HG02642 (cell line): Measurements from ENCODE around the gene BNIP5.

Experiments
- ATAC-seq: cut with Tn5 transposase; IDR thresholded peaks from one replicate; pipeline ENCODE4 v1.9.1; 2021; ENCODE audit warnings: mild to moderate bottlenecking; ENCODE audit not compliant: unreplicated experiment, poor library complexity

Gene BNIP5

GRCh38 chr6:36336779-36337241, at the start of gene BNIP5:
BNIP5 (minus strand) TSS chr6:36336888; CDS start chr6:36330690, 6,198 bp downstream.
- no peak for ATAC-seq

DNA sequence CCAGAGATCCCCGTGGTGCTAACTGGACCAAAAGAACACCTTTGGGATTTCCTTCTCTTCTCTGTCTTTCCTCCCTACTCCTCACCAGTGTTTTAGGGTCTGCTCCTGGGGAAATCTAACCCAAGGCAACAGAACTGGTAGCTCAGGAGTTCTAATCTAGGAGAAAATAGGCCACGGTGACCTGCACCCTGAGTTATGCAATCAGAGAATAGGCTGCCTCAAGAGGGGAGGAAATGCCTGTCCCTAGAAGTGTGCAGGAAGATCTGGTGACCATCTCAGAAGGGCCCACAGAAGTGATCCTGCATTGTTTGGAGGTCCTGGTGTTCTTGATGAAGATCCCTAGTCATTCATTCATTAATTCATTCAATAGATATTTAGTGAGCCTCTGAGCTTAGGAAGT, 47.4 kb upstream of the BNIP5 start:
- ATAC-seq = no peak

- ATAC-seq = no peak
Measured at GRCh38 chr6:36383606-36384005, 46.9 kb upstream of the BNIP5 start.

- ATAC-seq = no peak
Measured at GRCh38 chr6:36382976-36383375, 46.3 kb upstream of the BNIP5 start.

GRCh38 chr6:36381502-36382389, 45.1 kb upstream of the BNIP5 start:
- no peak for ATAC-seq

- no peak for ATAC-seq
Measured at GRCh38 chr6:36380166-36380565, 43.5 kb upstream of the BNIP5 start.

GRCh38 chr6:36378936-36379335, 42.2 kb upstream of the BNIP5 start:
- no peak for ATAC-seq

DNA sequence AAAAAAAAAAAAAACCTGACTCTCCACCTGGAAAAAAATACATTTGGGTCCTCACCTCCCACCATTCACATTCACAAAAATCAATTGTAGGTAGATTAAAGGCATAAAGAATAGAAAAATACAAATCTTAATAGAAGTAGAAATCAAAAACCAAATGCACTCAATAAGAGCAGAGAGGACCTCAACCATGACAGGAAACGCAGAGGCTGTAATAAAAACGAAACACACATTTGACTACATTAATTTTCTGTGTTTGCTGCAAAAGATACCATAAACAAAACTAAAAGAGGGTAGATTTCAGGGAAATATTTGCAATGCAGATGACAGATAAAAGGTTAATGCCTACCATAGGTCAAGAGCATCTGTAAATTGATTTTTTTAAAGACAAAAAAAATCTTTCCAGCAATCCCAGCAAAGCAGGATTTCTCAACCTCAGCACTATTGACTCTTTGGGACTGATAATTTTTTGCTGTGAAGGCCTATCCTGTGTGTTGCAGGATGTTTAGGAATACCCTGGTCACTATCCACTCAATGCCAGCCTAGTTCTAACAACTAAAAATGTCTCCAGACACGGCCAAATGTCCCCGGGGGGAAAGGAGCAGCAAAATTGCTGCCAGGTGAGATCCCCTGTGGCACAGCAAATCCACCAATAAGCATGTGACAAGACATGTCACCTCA, 41.7 kb upstream of the BNIP5 start:
- ATAC-seq = no peak

- no peak for ATAC-seq
Measured at GRCh38 chr6:36377594-36377993, 40.9 kb upstream of the BNIP5 start.

DNA sequence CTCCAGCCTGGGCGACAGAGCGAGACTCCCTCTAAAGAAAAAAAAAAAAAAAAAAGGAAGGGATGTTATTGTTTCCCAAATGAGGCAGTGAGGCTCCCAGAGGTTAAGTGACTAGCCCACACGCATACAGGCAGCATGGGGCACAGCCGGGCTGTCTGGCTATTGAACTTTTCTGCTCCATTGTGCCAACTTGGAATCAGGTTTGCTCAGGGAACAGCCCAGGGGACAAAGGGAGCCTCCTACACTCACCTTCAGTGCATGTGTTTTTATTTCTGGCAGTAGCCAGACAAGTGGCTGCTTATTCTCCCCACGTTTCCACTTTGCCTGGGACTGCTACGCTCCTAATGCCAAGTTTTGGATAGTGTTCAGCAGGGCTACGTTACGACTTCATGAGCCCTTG, 40.1 kb upstream of the BNIP5 start:
- no peak for ATAC-seq

DNA sequence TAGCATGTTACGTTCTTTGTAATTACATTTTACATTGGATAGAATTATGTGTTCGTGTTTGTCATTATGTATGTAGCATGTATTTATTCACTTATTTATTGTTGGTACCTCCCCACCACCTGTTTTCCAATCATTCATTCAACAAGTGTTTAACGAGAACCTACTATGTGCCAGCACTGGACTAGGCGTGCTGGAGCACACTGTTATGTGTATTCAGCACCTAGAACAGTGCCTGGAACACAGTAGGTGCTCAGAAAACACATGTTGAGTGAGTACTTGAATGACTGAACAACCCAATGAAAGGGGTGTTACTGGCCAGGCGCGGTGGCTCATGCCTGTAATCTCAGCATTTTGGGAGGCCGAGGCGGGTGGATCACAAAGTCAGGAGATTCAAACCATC, 39.5 kb upstream of the BNIP5 start:
- no peak for ATAC-seq

- no peak for ATAC-seq
Measured at GRCh38 chr6:36375644-36376155, 39.0 kb upstream of the BNIP5 start.

GRCh38 chr6:36374972-36375371, 38.3 kb upstream of the BNIP5 start:
- ATAC-seq = no peak

DNA sequence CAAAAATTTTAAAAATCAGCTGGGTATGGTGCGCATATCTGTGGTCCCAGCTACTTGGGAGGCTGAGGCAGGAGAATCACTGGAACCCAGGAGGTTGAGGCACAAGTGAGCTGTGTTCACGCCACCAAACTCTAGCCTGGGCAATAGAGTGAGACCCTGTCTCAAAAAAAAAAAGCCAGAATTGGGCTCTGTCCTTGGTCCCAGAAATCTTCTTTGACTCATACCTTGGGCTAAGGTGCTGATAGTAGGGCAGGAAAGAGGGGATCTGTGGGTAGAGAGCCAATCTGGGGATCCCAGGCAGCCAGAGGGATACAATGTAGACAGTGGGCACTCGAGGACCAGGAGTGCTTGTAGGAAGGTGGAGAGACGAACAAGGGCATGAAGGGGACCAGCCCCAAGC, 37.5 kb upstream of the BNIP5 start:
- no peak for ATAC-seq

DNA sequence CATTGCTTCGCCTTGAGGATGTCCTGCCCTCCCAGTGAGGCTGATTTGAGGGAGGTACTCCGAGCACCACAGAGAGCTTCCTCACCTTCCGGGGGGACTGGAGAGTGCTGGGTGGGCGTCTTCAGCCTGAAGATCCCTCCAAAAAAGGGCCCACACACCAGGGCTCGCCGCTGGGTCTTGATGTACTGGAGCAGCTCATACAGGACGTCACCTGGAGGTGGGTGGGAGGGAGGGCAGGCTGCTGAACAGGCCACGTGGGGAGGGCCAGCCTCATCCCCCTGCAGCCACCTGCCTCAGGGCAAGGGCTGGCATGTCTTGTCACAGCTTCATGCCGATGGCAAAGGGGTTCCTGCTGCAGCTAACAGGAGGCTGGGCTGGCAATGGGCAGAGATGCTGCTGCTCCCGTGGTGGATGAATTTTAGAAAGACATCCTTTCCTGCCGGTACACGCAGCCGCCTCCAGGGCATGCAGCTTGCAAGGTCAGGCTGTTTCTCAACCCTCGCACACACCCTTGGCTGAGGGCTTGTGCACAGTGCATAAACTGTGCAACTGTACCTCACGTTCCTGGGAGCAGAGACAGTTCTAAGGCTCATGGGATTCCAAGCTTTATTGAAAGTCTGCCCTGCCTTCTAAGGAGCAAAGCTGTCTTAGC, 36.8 kb upstream of the BNIP5 start:
- no peak for ATAC-seq

- ATAC-seq = no peak
Measured at GRCh38 chr6:36372088-36372487, 35.4 kb upstream of the BNIP5 start.

GRCh38 chr6:36371211-36371610, 34.5 kb upstream of the BNIP5 start:
- no peak for ATAC-seq

GRCh38 chr6:36370638-36371037, 34.0 kb upstream of the BNIP5 start:
- no peak for ATAC-seq

DNA sequence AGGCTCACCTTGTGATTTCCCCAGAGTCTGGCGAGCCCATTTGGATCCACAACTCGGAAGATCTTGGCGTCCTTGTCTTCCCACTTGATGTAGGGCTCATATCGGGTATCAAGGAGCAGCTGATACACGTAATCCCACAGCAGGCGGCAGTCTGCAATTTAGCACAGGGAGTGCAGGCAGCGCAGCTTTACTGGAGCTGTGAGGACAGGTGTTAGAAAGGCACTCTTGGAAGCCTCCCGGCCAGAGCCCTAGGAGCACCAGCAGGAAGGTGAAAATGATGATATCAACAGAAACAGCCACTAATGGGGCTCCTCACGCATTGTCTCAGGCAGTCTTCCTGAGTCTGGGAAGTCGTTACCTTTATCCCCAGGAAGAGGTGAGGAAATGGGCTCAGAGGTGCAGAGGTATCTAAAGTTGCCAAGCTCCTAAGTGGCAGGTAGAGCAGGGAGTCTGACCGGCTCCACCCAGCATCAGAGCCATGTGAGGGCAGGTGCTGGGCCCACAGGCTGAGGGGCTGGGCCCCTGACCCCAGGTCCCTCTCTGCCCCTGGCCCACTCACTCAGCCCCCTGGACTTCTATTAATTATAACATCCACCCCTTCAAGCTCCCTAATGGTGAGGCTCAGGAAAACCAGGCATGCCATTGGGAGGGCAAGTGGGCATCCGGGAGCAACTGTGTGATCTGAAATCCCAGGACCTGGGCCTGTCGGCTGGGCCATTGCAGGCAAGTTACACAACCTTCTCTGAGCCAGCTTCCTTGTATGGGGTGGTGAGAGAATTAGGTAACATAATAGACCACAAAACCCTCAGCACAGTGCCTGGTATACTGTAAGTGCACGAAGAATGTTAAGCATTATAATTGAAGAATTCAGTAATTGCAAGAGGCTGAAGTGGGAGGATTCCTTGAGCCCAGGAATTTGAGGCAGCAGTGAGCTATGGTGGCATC, 32.5 kb upstream of the BNIP5 start:
- no peak for ATAC-seq

DNA sequence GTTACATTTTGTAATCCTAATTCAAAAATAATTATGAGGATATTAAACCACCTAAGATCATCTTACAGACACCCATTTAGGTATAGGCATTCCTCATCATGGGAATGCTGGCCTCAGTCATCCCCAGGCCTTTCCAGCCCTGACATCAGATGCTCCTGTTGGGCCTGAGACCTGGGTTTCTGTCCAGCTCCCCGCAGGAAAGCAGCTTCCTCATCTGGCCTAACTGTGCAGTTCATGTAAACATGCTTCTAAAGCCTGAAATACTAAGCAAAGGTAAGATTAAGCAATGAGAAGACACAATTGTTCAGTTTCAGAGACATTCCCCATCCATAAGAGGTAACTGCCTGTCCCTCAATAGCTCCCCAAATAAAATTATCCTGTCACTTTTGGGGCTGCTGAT, 31.7 kb upstream of the BNIP5 start:
- ATAC-seq = no peak
